Right lung (tissue), 10 donors: ENCODE measurements around the gene MEGF8. TPM values are rescaled to one million over a fixed set of nuclear protein-coding genes. Genes with fewer than 3 reads are reported as not detected.

ENCODE experiments used
- DNase-seq, 2 donors: peaks; one replicate each; pipeline ENCODE4 v3.0.0-alpha.2; 2013
- long read RNA-seq, 8 donors: transcript quantifications; one replicate each; lab custom pipeline, GENCODE V29; 2026
- polyA plus RNA-seq, 5 donors: library from polyadenylated mRNA; unstranded; fragments of 120-200 nt; gene quantifications; one replicate each; pipeline versions ENCODE4 v1.2.1 to v1.2.3, GENCODE V29; 2013; ENCODE audit warnings: inconsistent platforms in 1 of 5, low replicate concordance in 1 of 5; ENCODE audit not compliant: insufficient read length in 5 of 5, insufficient read depth in 1 of 5

The MEGF8 gene
- 10 to 100 TPM; 21.4 to 39.5 (median 27.9) TPM for polyA plus RNA-seq
- long read RNA-seq, donor 1, result 0 reads
- long read RNA-seq, donor 2, partial matches to known transcripts, result 64 of 162 reads
- long read RNA-seq, donor 2, other reads (novel, unspliced or antisense), result 98 of 162 reads
- long read RNA-seq, donor 3, result 0 reads
- long read RNA-seq, donor 4, partial matches to known transcripts, result 0 of 1 reads
- long read RNA-seq, donor 4, other reads (novel, unspliced or antisense), result 0 of 1 reads
- long read RNA-seq, donor 5, partial matches to known transcripts, result 0 of 1 reads
- long read RNA-seq, donor 5, other reads (novel, unspliced or antisense), result 0 of 1 reads
- long read RNA-seq, donor 6, partial matches to known transcripts, result 0 of 1 reads
- long read RNA-seq, donor 6, other reads (novel, unspliced or antisense), result 0 of 1 reads
- long read RNA-seq, donor 7, result 0 reads
- long read RNA-seq, donor 8, partial matches to known transcripts, result 7 of 7 reads
- long read RNA-seq, donor 8, other reads (novel, unspliced or antisense), result 0 of 7 reads

- peak; percentile 98 to 99 for DNase-seq
These were observed at the start of gene MEGF8 for GRCh38 chr19:42325308-42325895. Gene MEGF8, plus strand, starts transcription at chr19:42325635. Its CDS starts 609 bp downstream, at chr19:42326244.

GRCh38 chr19:42276284-42276683, 49.2 kb upstream of the MEGF8 start:
- DNase-seq, result no peak

- no peak for DNase-seq
These were observed 48.6 kb upstream of the MEGF8 start for GRCh38 chr19:42276821-42277220.

- no peak for DNase-seq
These were observed 47.5 kb upstream of the MEGF8 start for GRCh38 chr19:42277821-42278451.

GRCh38 chr19:42278452-42279154, 46.8 kb upstream of the MEGF8 start:
- DNase-seq, result no peak

GRCh38 chr19:42279155-42279901, 46.1 kb upstream of the MEGF8 start:
- no peak for DNase-seq

GRCh38 chr19:42279902-42280814, 45.3 kb upstream of the MEGF8 start:
- DNase-seq, result peak; percentile 85 to 87

- DNase-seq, result no peak
These were observed 44.7 kb upstream of the MEGF8 start for GRCh38 chr19:42280815-42281145.

GRCh38 chr19:42281146-42281826, 44.1 kb upstream of the MEGF8 start:
- DNase-seq, result peak in 1 of 2 donors; percentile 36

GRCh38 chr19:42281827-42282762, 43.3 kb upstream of the MEGF8 start:
- no peak for DNase-seq

GRCh38 chr19:42282819-42283187, 42.6 kb upstream of the MEGF8 start:
- no peak for DNase-seq

GRCh38 chr19:42283188-42284065, 42.0 kb upstream of the MEGF8 start:
- DNase-seq, result peak; percentile 95 to 97

GRCh38 chr19:42284066-42284501, 41.4 kb upstream of the MEGF8 start:
- DNase-seq, result peak in 1 of 2 donors; percentile 60

GRCh38 chr19:42284591-42285341, 40.7 kb upstream of the MEGF8 start:
- DNase-seq, result no peak

- no peak for DNase-seq
These were observed 39.9 kb upstream of the MEGF8 start for GRCh38 chr19:42285541-42285941.

- no peak for DNase-seq
These were observed 39.5 kb upstream of the MEGF8 start for GRCh38 chr19:42285988-42286348.
